HEK293T (cell line): ENCODE measurements around the gene CT45A8.
"Not testable (repeated sequence)": the region's sequence is repeated elsewhere in the genome, so short reads cannot be mapped to it uniquely, and the experiment has no call there.

Experiments
- CTCF ChIA-PET: fragments of 350-600 bp; formaldehyde crosslinking; extraction: SDS; loops from one replicate; lab custom pipeline; 2021; ENCODE audit warnings: antibody characterized with exemption, inconsistent platforms; lab: Yijun Ruan, JAX
- POLR2A ChIA-PET: fragments of 350-600 bp; formaldehyde crosslinking; extraction: SDS; loops from one replicate; lab custom pipeline; 2020; ENCODE audit warnings: antibody characterized with exemption, inconsistent platforms; lab: Yijun Ruan, JAX
- DNase-seq: peaks from one replicate; pipeline ENCODE4 v3.0.0; 2012; ENCODE audit warnings: mixed read lengths; ENCODE audit errors: extremely low spot score
- ARNT ChIP-seq: fragments of 450-650 bp; IDR thresholded peaks from 2 replicates; pipeline ENCODE4 v1.6.1; 2017; ENCODE audit warnings: mild to moderate bottlenecking
- BHLHE40 ChIP-seq: fragments of 450-650 bp; IDR thresholded peaks from 2 replicates; pipeline ENCODE4 v1.6.1; 2016; ENCODE audit warnings: mild to moderate bottlenecking, moderate library complexity, borderline replicate concordance
- CTBP1 ChIP-seq: fragments of 450-650 bp; IDR thresholded peaks from 2 replicates; pipeline ENCODE4 v1.6.1; 2016; ENCODE audit warnings: borderline replicate concordance
- ELF4 ChIP-seq: fragments of 450-650 bp; IDR thresholded peaks from 2 replicates; pipeline ENCODE4 v1.6.1; 2017; ENCODE audit warnings: antibody characterized with exemption
- FOXA1 ChIP-seq: fragments of 450-650 bp; IDR thresholded peaks from 2 replicates; pipeline ENCODE4 v1.6.1; 2016; ENCODE audit warnings: mild to moderate bottlenecking
- FOXK2 ChIP-seq: fragments of 450-650 bp; IDR thresholded peaks from 2 replicates; pipeline ENCODE4 v1.6.1; 2016; ENCODE audit warnings: mild to moderate bottlenecking
- FOXM1 ChIP-seq: fragments of 450-650 bp; IDR thresholded peaks from 2 replicates; pipeline ENCODE4 v1.6.1; 2017; ENCODE audit warnings: mild to moderate bottlenecking, borderline replicate concordance
- HDGF ChIP-seq: fragments of 450-650 bp; IDR thresholded peaks from 2 replicates; pipeline ENCODE4 v1.6.1; 2017; ENCODE audit warnings: antibody characterized with exemption, borderline replicate concordance
- L3MBTL2 ChIP-seq: fragments of 450-650 bp; conservative IDR thresholded peaks from 2 replicates; pipeline ENCODE4 v1.6.1; 2016; ENCODE audit warnings: mild to moderate bottlenecking
- LEF1 ChIP-seq: fragments of 450-650 bp; IDR thresholded peaks from 2 replicates; pipeline ENCODE4 v1.6.1; 2017; ENCODE audit warnings: mild to moderate bottlenecking, borderline replicate concordance
- NFRKB ChIP-seq: fragments of 450-650 bp; IDR thresholded peaks from 2 replicates; pipeline ENCODE4 v1.6.1; 2016; ENCODE audit warnings: mild to moderate bottlenecking, moderate library complexity
- SP1 ChIP-seq: fragments of 450-650 bp; IDR thresholded peaks from 2 replicates; pipeline ENCODE4 v1.6.1; 2017
- SUZ12 ChIP-seq: fragments of 450-650 bp; IDR thresholded peaks from 2 replicates; pipeline ENCODE4 v1.6.1; 2016; ENCODE audit warnings: mild to moderate bottlenecking
- TARDBP ChIP-seq: fragments of 450-650 bp; IDR thresholded peaks from 2 replicates; pipeline ENCODE4 v1.6.1; 2016
- ZNF384 ChIP-seq: fragments of 450-650 bp; IDR thresholded peaks from 2 replicates; pipeline ENCODE4 v1.6.1; 2016
- TF ChIP-seq, protein P1 (sequence below): fragments of 450-650 bp; IDR thresholded peaks from 2 replicates; pipeline ENCODE4 v1.6.1; 2016

CT45A8 gene, protein sequence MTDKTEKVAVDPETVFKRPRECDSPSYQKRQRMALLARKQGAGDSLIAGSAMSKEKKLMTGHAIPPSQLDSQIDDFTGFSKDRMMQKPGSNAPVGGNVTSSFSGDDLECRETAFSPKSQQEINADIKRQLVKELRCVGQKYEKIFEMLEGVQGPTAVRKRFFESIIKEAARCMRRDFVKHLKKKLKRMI

DNA sequence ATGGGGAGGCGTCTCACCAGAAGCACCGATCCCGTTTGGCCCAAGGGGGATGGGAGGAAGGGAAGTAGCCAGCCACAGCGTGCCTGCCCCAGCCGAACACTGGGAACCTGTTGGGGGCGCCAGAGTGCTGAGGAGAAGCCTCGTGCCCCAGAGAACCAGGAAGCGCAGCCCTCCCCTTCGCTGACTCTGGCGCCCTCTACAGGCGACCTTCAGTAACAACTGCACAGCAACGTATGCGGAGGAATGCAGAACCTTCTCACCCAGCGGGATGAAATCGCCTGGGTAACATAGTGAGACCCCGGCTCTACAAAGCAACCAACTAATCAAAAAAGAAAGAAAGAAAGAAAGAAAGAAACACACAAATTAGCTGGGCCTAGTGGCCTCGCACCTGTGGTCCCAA lies at the start of gene CT45A8:
CT45A8 (minus strand) TSS at position 101 of the 400 bp plus-strand sequence. CDS start 3,755 bp downstream, outside the sequence.
- POLR2A ChIA-PET, DNase-seq, CTCF ChIA-PET: not testable (repeated sequence)

DNA sequence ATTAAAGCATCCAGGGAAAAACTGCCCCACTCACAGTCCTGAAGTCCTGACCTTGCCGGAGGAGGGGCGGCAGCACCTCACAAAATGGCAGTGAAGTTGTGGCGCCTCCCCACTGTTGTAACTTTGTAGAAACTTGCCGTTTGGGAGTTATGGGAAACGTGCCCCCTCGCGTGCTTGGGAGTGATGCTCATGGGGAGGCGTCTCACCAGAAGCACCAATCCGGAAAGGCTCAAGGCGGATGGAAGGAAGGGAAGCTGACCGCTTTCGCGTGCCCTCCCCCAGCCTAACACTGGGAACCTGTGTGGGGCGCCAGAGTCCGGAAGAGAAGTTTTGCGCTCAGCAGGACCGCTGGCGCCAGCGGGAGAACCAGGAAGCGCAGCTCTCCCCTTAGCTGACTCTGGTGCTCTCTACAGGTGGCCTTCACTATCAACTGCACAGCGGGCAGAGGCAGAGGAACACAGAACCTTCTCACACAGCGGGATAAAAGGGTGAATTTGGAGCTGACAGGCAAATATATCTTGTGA lies 39.0 kb upstream of the CT45A8 start, which contains the start of the genes CT45A10 and SAGE1:
CT45A10 (minus strand) TSS at position 151 of the 524 bp plus-strand sequence. CDS start 8,100 bp downstream, outside the sequence.
SAGE1 (plus strand) TSS at position 423 of the 524 bp plus-strand sequence. CDS start 2,527 bp downstream, outside the sequence.
- DNase-seq = peak; percentile 6
- ChIA-PET POLR2A (no interaction called here), CTCF (no interaction called here)
- TF ChIP-seq LEF1 (no peak), TARDBP (no peak), NFRKB (no peak), L3MBTL2 (no peak), ZNF384 (no peak), HDGF (no peak), FOXM1 (no peak), SUZ12 (no peak)

DNA sequence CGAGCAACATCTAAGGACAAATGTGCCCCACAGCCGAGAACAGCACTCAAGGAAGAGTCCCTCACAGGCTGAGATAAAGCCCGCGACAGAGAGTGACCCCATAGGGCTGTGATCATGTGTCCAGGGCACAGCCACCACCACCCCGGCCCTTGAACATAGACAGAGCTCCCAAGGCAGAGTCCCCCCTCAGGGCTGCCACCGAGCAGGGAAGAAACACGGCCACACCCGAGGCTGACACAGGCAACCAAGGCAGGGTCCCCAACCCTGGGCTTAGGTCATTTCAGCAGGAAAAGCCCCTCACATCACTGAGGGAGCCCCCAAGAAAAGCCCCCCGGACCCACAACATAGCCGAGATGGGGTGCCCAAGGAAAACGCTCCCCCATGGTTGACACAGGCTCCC lies 38.4 kb upstream of the CT45A8 start:
- no peak for DNase-seq
- no peak for TF ChIP-seq CTBP1
- POLR2A ChIA-PET = no interaction called here
- CTCF ChIA-PET = no interaction called here

DNA sequence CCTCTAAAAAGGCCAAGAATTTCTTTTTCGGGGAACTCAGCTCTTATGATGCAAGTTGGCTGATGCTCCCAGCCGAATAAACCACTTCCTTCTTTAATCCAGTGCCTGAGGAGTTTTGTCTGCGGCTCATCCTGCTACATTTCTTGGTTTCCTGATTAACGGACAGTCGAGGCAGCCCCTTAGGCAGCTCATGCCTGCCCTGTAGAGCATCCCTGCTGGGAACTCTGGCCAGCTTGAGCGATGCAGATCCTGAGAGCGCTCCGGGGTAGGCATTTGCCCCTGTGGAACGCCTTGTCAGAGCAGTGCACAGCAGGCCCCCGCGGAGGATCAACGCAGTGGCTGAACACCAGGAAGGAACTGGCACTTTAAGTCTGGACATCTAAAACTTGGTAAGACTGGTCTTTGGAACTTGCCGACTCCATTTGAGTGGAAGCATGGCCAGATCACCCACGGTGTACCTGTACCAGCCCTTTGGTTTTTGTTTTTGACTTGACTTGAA lies 35.8 kb upstream of the CT45A8 start:
- POLR2A ChIA-PET = no interaction called here
- no peak for DNase-seq
- TF ChIP-seq FOXM1 (no peak), NFRKB (no peak), ZNF384 (no peak), L3MBTL2 (no peak), HDGF (no peak), ELF4 (no peak), SUZ12 (no peak), TARDBP (no peak), ARNT (no peak), BHLHE40 (no peak), SP1 (no peak), LEF1 (no peak), FOXK2 (no peak), FOXA1 (no peak), CTBP1 (no peak)
- TF ChIP-seq, protein P1, sequence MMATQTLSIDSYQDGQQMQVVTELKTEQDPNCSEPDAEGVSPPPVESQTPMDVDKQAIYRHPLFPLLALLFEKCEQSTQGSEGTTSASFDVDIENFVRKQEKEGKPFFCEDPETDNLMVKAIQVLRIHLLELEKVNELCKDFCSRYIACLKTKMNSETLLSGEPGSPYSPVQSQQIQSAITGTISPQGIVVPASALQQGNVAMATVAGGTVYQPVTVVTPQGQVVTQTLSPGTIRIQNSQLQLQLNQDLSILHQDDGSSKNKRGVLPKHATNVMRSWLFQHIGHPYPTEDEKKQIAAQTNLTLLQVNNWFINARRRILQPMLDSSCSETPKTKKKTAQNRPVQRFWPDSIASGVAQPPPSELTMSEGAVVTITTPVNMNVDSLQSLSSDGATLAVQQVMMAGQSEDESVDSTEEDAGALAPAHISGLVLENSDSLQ = no peak
- CTCF ChIA-PET = no interaction called here

DNA sequence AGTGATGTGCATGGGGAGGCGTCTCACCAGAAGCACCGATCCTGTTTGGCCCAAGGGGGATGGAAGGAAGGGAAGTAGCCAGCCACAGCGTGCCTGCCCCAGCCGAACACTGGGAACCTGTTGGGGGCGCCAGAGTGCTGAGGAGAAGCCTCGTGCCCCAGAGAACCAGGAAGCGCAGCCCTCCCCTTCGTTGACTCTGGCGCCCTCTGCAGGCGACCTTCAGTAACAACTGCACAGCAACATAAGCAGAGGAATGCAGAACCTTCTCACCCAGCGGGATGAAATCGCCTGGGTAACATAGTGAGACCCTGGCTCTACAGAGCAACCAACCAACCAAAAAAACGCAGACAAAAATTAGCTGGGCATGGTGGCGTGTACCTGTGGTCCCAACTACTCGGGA lies 34.6 kb upstream of the CT45A8 start:
- POLR2A ChIA-PET, CTCF ChIA-PET, DNase-seq: not testable (repeated sequence)

DNA sequence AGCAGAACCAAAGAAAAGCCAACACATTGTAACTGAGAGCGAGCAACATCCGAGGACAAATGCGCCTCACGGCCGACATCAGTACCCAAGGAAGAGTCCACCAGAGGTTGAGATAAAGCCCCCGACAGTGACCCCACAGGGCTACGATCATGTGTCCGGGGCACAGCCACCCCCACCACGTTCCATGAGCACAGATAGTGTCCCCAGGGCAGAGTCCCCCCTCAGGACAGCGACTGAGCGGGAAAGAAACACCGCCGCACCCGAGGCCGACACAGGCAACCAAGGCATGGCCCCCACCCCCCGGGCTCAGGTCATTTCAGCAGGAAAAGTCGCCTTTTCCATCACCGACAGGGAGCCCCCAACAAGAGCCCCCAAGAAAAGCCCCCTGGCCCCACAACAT lies 33.9 kb upstream of the CT45A8 start:
- POLR2A ChIA-PET, CTCF ChIA-PET, DNase-seq: not testable (repeated sequence)

DNA sequence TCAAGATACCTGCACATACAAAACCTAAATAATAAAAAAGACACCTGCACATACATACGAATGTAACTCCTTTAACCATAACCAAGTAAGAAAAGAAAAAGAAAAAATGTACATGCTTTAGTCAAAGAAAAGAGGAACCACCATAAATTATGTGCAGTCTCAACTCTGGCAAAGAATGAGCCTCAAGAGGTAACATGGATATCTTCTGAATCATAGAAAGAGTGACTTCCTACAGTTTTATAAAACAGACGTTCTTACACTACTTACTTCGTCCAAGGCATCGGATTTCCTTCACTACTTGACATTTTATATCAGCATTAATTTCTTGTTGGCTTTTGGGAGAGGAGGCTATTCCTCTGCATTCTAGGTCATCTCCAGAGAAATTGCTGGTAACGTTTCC lies 28.4 kb upstream of the CT45A8 start:
- POLR2A ChIA-PET, DNase-seq, CTCF ChIA-PET: not testable (repeated sequence)

DNA sequence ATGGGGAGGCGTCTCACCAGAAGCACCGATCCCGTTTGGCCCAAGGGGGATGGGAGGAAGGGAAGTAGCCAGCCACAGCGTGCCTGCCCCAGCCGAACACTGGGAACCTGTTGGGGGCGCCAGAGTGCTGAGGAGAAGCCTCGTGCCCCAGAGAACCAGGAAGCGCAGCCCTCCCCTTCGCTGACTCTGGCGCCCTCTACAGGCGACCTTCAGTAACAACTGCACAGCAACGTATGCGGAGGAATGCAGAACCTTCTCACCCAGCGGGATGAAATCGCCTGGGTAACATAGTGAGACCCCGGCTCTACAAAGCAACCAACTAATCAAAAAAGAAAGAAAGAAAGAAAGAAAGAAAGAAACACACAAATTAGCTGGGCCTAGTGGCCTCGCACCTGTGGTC lies 17.4 kb upstream of the CT45A8 start, which contains the start of gene CT45A9:
CT45A9 (minus strand) TSS at position 101 of the 400 bp plus-strand sequence. CDS start 3,751 bp downstream, outside the sequence.
- DNase-seq, CTCF ChIA-PET, POLR2A ChIA-PET: not testable (repeated sequence)

DNA sequence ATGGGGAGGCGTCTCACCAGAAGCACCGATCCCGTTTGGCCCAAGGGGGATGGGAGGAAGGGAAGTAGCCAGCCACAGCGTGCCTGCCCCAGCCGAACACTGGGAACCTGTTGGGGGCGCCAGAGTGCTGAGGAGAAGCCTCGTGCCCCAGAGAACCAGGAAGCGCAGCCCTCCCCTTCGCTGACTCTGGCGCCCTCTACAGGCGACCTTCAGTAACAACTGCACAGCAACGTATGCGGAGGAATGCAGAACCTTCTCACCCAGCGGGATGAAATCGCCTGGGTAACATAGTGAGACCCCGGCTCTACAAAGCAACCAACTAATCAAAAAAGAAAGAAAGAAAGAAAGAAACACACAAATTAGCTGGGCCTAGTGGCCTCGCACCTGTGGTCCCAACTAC lies 17.2 kb downstream of the CT45A8 start, which contains the start of gene CT45A7:
CT45A7 (minus strand) TSS at position 101 of the 400 bp plus-strand sequence. CDS start 3,747 bp downstream, outside the sequence.
- POLR2A ChIA-PET, DNase-seq, CTCF ChIA-PET: not testable (repeated sequence)

DNA sequence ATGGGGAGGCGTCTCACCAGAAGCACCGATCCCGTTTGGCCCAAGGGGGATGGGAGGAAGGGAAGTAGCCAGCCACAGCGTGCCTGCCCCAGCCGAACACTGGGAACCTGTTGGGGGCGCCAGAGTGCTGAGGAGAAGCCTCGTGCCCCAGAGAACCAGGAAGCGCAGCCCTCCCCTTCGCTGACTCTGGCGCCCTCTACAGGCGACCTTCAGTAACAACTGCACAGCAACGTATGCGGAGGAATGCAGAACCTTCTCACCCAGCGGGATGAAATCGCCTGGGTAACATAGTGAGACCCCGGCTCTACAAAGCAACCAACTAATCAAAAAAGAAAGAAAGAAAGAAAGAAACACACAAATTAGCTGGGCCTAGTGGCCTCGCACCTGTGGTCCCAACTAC lies 34.4 kb downstream of the CT45A8 start, which contains the start of gene CT45A2:
CT45A2 (minus strand) TSS at position 101 of the 400 bp plus-strand sequence. CDS start 3,747 bp downstream, outside the sequence.
- DNase-seq, CTCF ChIA-PET, POLR2A ChIA-PET: not testable (repeated sequence)

DNA sequence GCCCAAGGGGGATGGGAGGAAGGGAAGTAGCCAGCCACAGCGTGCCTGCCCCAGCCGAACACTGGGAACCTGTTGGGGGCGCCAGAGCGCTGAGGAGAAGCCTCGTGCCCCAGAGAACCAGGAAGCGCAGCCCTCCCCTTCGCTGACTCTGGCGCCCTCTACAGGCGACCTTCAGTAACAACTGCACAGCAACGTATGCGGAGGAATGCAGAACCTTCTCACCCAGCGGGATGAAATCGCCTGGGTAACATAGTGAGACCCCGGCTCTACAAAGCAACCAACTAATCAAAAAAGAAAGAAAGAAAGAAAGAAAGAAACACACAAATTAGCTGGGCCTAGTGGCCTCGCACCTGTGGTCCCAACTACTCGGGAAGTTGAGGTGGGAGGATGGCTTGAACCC lies 51.7 kb downstream of the CT45A8 start, which contains the start of gene CT45A6:
CT45A6 (minus strand) TSS at position 101 of the 400 bp plus-strand sequence. CDS start 3,794 bp downstream, outside the sequence.
- CTCF ChIA-PET, POLR2A ChIA-PET: not testable (repeated sequence)

More for the DNA sequence above, 51.7 kb downstream of the CT45A8 start, which contains the start of gene CT45A6:
- not testable (repeated sequence) for DNase-seq
